PC-9 (cell line): ENCODE results near the gene TMEM116. TPM values are rescaled to one million over a fixed set of nuclear protein-coding genes. Genes with fewer than 3 reads are reported as not detected.
A peak's percentile ranks its signal among the peaks of the same experiment; 100 is the strongest.

Experiments used
- BruUV-seq: library from RNA; stranded (reverse); fragments of 400-500 nt; replicated peaks from 2 replicates; lab custom pipeline; 2021; lab: Mats Ljungman, UMichigan
- CTCF ChIA-PET: fragments of 300-600 bp; sonication (Branson Sonifier 250); formaldehyde crosslinking; loops from one replicate; lab custom pipeline; 2022; ENCODE audit warnings: antibody characterized with exemption; lab: Charles Lee
- POLR2A ChIA-PET: fragments of 300-600 bp; sonication (Branson Sonifier 250); formaldehyde crosslinking; loops from one replicate; lab custom pipeline; 2022; ENCODE audit warnings: antibody characterized with exemption; ENCODE audit not compliant: unreplicated experiment; lab: Charles Lee
- DNase-seq, 2 experiments: peaks; one replicate each; pipeline versions ENCODE4 v3.0.0 to v3.0.0-alpha.2; 2015 to 2022; ENCODE audit warnings: mixed read lengths in 1 of 2
- H2AFZ ChIP-seq: fragments of 200-600 bp; sonication (generic); 2 replicates; pipeline ENCODE4 v1.8.1; 2017; ENCODE audit warnings: antibody characterized with exemption
- H3F3A ChIP-seq: fragments of 200-600 bp; sonication (generic); 2 replicates; pipeline ENCODE4 v1.8.1; 2017; ENCODE audit warnings: antibody characterized with exemption, mild to moderate bottlenecking, low read depth; ENCODE audit not compliant: insufficient read depth
- H3K27ac ChIP-seq: fragments of 200-600 bp; sonication (generic); 2 replicates; pipeline ENCODE4 v1.6.1; 2016; ENCODE audit warnings: mixed run types
- H3K27me3 ChIP-seq: fragments of 200-600 bp; sonication (generic); 2 replicates; pipeline ENCODE4 v1.6.1; 2016; ENCODE audit warnings: low read depth, mixed run types; ENCODE audit not compliant: insufficient read depth
- H3K36me3 ChIP-seq: fragments of 200-600 bp; sonication (generic); 2 replicates; pipeline ENCODE4 v1.6.1; 2016; ENCODE audit warnings: low read depth, mixed run types
- H3K4me1 ChIP-seq: fragments of 200-600 bp; sonication (generic); replicated peaks from 2 replicates; pipeline ENCODE4 v1.6.1; 2016; ENCODE audit warnings: mixed run types; ENCODE audit not compliant: insufficient read depth
- H3K4me2 ChIP-seq: fragments of 200-600 bp; sonication (generic); 2 replicates; pipeline ENCODE4 v1.6.1; 2017; ENCODE audit warnings: mixed run types
- H3K4me3 ChIP-seq: fragments of 200-600 bp; sonication (generic); 2 replicates; pipeline ENCODE4 v1.6.1; 2016; ENCODE audit warnings: mixed run types
- H3K79me2 ChIP-seq: fragments of 200-600 bp; sonication (generic); 2 replicates; pipeline ENCODE4 v1.6.1; 2017; ENCODE audit warnings: low read depth, mixed run types
- H3K9me2 ChIP-seq: fragments of 200-600 bp; sonication (generic); 2 replicates; pipeline ENCODE4 v1.8.1; 2017; ENCODE audit warnings: mild to moderate bottlenecking; ENCODE audit not compliant: insufficient read depth
- H3K9me3 ChIP-seq: fragments of 200-600 bp; sonication (generic); 2 replicates; pipeline ENCODE4 v1.8.1; 2016; ENCODE audit warnings: low read depth; ENCODE audit not compliant: insufficient read depth
- H4K20me1 ChIP-seq: fragments of 200-600 bp; sonication (generic); 2 replicates; pipeline ENCODE4 v1.8.1; 2017; ENCODE audit not compliant: insufficient read depth
- CTCF ChIP-seq: fragments of 200-600 bp; sonication (generic); conservative IDR thresholded peaks from 2 replicates; pipeline ENCODE4 v1.6.1; 2017; ENCODE audit warnings: mixed run types, antibody characterized with exemption, mild to moderate bottlenecking, moderate library complexity
- EZH2 ChIP-seq: fragments of 200-600 bp; sonication (generic); IDR thresholded peaks from 2 replicates; pipeline ENCODE4 v1.8.0; 2017; ENCODE audit warnings: antibody characterized with exemption, low read depth
- intact Hi-C: fragments of 100-400 bp; cut with micrococcal nuclease; formaldehyde crosslinking; loops from one replicate; pipeline ENCODE4 v1.10.0; 2022; ENCODE audit not compliant: unreplicated experiment
- total RNA-seq: library from RNA; stranded (reverse); gene quantifications from 2 replicates; pipeline ENCODE4 v1.2.3, GENCODE V29; 2021

Gene TMEM116
- total RNA-seq, 1 experiment from 2014 or later, result 21.9 TPM

GRCh38 chr12:111980598-111980997 is 32.4 kb downstream of the TMEM116 start:
- no TSS peak for BruUV-seq
- Histone ChIP-seq H3K9me2 (no peaks in the 10 kb centered on the region), H3K79me2 (no peaks in the 10 kb centered on the region; the same call in 1 of the 2 replicates), H4K20me1 (no peaks in the 10 kb centered on the region; the same call in 1 of the 2 replicates), H2AFZ (no peak overlapping the region), H3K4me2 (no peak overlapping the region), H3K27ac (no peak overlapping the region), H3K36me3 (no peaks in the 10 kb centered on the region), H3K4me3 (no peak overlapping the region), H3F3A (no peaks in the 10 kb centered on the region; the same call in 1 of the 2 replicates), H3K27me3 (no peaks in the 10 kb centered on the region), H3K9me3 (no peaks in the 10 kb centered on the region), H3K4me1 (peaks cover 7% of the 10 kb centered on the region)
- TF ChIP-seq CTCF, result no peak
- no peak for TF ChIP-seq EZH2
- ChIA-PET CTCF (no interaction called here), POLR2A (interaction anchor here (0.6 kb wide), 1 partner anchor 613 kb away, joined by 4 read pairs; no protein-coding TSS in a partner anchor)
- intact Hi-C loops, result no loop called here
- no peak for DNase-seq

GRCh38 chr12:111978545-111978944 is 34.4 kb downstream of the TMEM116 start:
- BruUV-seq, result no TSS peak
- TF ChIP-seq EZH2 (no peak), CTCF (no peak)

GRCh38 chr12:111976860-111977259 is 36.1 kb downstream of the TMEM116 start:
- BruUV-seq, result no TSS peak
- Histone ChIP-seq H3K4me1 (peaks cover 7% of the 10 kb centered on the region), H3F3A (no peaks in the 10 kb centered on the region; the same call in 1 of the 2 replicates), H3K9me3 (no peaks in the 10 kb centered on the region), H3K9me2 (no peaks in the 10 kb centered on the region), H3K27me3 (no peaks in the 10 kb centered on the region), H3K4me3 (no peak overlapping the region), H3K4me2 (no peak overlapping the region), H3K36me3 (no peaks in the 10 kb centered on the region), H3K27ac (peak overlapping the region; percentile 22; the same call in 1 of the 2 replicates), H2AFZ (no peak overlapping the region), H3K79me2 (no peaks in the 10 kb centered on the region; the same call in 1 of the 2 replicates), H4K20me1 (no peaks in the 10 kb centered on the region)
- no peak for DNase-seq
- intact Hi-C loops, result no loop called here
- ChIA-PET CTCF (no interaction called here), POLR2A (interaction anchor here (0.8 kb wide), 1 partner anchor 36 kb away, joined by 4 read pairs; the partner anchor contains the start of gene TMEM116)
- TF ChIP-seq EZH2 (no peak), CTCF (no peak)

More at GRCh38 chr12:111978545-111978944, 34.4 kb downstream of the TMEM116 start:
- no peaks in the 10 kb centered on the region; the same call in 1 of the 2 replicates for H3F3A ChIP-seq
- H3K79me2 ChIP-seq, result no peaks in the 10 kb centered on the region; the same call in 1 of the 2 replicates
- H4K20me1 ChIP-seq, result no peaks in the 10 kb centered on the region
- no peak overlapping the region for H3K4me3 ChIP-seq
- no peaks in the 10 kb centered on the region for H3K27me3 ChIP-seq
- H2AFZ ChIP-seq, result no peak overlapping the region
- no peak for DNase-seq
- no peaks in the 10 kb centered on the region for H3K9me2 ChIP-seq
- intact Hi-C loops, result no loop called here
- H3K27ac ChIP-seq, result no peak overlapping the region
- ChIA-PET CTCF (no interaction called here), POLR2A (no interaction called here)
- H3K4me2 ChIP-seq, result no peak overlapping the region
- no peaks in the 10 kb centered on the region for H3K36me3 ChIP-seq
- H3K4me1 ChIP-seq, result peaks cover 7% of the 10 kb centered on the region
- no peaks in the 10 kb centered on the region for H3K9me3 ChIP-seq
